ENCODE results near the gene ADGRF1.

- TF ChIP-seq, protein P1, sequence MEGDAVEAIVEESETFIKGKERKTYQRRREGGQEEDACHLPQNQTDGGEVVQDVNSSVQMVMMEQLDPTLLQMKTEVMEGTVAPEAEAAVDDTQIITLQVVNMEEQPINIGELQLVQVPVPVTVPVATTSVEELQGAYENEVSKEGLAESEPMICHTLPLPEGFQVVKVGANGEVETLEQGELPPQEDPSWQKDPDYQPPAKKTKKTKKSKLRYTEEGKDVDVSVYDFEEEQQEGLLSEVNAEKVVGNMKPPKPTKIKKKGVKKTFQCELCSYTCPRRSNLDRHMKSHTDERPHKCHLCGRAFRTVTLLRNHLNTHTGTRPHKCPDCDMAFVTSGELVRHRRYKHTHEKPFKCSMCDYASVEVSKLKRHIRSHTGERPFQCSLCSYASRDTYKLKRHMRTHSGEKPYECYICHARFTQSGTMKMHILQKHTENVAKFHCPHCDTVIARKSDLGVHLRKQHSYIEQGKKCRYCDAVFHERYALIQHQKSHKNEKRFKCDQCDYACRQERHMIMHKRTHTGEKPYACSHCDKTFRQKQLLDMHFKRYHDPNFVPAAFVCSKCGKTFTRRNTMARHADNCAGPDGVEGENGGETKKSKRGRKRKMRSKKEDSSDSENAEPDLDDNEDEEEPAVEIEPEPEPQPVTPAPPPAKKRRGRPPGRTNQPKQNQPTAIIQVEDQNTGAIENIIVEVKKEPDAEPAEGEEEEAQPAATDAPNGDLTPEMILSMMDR (conservative IDR thresholded peaks at IDR 0.05; ENCODE audit: low read length): no peak
- no peak for TF ChIP-seq EZH2phosphoT487 (IDR thresholded peaks at IDR 0.05; ENCODE audit: borderline replicate concordance)
These were observed 36.9 kb upstream of the ADGRF1 start for GRCh38 chr6:47078991-47079390.

Data from Loucy (cell line).